Activated gamma-delta T cell treated with anti-CD3 and anti-CD28 coated beads, Interleukin-2, amount 50 U/mL, for 16 hours (primary cell): ENCODE measurements around the gene C3orf38.
"Not testable (repeated sequence)": the region's sequence is repeated elsewhere in the genome, so short reads cannot be mapped to it uniquely, and the experiment has no call there.

Experiments used
- DNase-seq: peaks from one replicate; pipeline ENCODE4 v3.0.0-alpha.2; 2020; ENCODE audit warnings: low read depth

Gene C3orf38

GRCh38 chr3:88166419-88166971 lies 16.7 kb downstream of the C3orf38 start:
- no peak for DNase-seq

- no peak for DNase-seq
Measured at GRCh38 chr3:88167173-88167572, 17.4 kb downstream of the C3orf38 start.

GRCh38 chr3:88167704-88168103 lies 17.9 kb downstream of the C3orf38 start:
- DNase-seq: no peak

GRCh38 chr3:88168171-88168570 lies 18.4 kb downstream of the C3orf38 start:
- no peak for DNase-seq

GRCh38 chr3:88180398-88180999 lies 30.7 kb downstream of the C3orf38 start:
- DNase-seq: no peak

GRCh38 chr3:88182165-88182918 lies 32.6 kb downstream of the C3orf38 start:
- not testable (repeated sequence) for DNase-seq

- no peak for DNase-seq
Measured at GRCh38 chr3:88188436-88188835, 38.7 kb downstream of the C3orf38 start.

GRCh38 chr3:88189361-88189810 lies 39.6 kb downstream of the C3orf38 start:
- DNase-seq: no peak

GRCh38 chr3:88191872-88192409 lies 42.2 kb downstream of the C3orf38 start:
- no peak for DNase-seq

- no peak for DNase-seq
Measured at GRCh38 chr3:88192631-88193030, 42.9 kb downstream of the C3orf38 start.

- no peak for DNase-seq
Measured at GRCh38 chr3:88195951-88196434, 46.2 kb downstream of the C3orf38 start.

- DNase-seq: no peak
Measured at GRCh38 chr3:88198121-88198520, 48.4 kb downstream of the C3orf38 start.

GRCh38 chr3:88203642-88204055 lies 53.9 kb downstream of the C3orf38 start:
- no peak for DNase-seq
